NCI-H146 treated with DMSO at 0.1 percent for 48 hours (cell line): ENCODE data around the gene CENPP.

Source experiments
- DNase-seq: peaks from one replicate; lab custom pipeline; 2025; ENCODE audit not compliant: unreplicated experiment; lab: John Stamatoyannopoulos, UW

CENPP gene

DNA sequence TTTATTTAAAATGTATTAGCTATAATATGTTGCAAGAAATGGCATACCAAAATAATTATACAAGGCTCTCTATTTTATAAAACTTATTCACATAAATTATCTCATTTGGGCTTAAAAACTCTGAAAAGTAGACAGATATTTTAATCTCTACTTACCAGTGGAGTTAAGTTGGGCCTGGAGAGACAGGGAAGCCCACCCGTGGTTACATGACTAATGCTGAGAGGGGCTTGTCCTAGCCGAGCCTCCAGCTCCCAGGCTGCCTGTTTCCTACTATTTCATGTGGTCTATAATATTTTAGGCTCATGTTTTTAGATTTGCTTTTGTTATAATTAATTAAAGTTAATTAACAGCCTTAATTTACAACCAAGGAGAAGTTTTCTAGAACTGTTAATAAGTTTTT, 177.4 kb downstream of the CENPP start:
- no peak for DNase-seq

DNA sequence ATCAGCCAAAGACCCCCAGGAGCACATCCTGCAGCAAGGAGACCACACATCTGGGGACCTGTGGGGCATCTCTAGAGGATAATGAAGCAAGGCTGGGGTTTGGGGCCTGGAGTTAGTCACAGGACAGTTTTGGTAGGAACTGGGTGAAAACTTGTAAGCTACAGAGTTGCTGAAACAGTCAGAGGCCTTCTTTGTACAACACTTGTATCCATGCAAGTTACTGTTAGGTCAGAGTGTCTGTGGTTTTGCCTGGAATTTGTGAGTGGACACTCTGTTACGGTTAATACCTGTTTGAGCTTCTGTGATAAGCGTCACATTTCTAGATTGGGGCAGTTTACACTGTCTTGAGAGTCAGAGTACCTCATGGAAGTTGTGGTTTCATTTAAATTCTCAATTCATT, 179.1 kb downstream of the CENPP start:
- DNase-seq: no peak

DNA sequence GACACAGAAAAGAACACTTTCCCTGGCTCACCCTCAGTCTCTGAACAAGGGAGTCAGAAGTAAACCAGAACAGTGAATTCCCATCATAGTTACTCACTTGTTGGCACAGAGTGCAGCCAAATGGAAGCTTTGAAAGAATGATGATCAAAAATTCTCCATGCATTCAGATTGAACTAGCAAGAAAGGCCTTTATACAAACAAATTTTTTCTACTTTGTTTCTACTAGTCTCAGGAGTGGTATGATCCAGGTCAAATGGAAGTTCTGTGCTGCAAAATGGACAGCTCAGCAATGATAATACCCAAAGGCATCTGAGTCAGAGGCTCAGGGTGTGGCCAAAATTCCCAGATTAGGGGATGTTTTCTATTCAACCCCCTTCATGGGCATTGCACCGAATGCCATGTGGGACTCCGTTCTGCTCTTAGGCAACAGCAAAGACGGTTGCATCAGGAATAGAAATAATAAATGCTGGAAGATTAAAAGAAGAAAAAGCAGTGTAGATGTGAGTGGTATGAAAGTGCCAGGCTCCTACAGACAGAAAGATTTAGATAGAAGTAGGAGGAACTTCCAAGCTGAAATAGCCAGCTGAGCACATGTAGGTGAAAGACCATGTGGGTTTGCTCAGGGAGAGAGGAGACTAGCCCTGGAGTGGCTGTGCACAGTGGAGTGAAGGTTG, 180.6 kb downstream of the CENPP start:
- no peak for DNase-seq

DNA sequence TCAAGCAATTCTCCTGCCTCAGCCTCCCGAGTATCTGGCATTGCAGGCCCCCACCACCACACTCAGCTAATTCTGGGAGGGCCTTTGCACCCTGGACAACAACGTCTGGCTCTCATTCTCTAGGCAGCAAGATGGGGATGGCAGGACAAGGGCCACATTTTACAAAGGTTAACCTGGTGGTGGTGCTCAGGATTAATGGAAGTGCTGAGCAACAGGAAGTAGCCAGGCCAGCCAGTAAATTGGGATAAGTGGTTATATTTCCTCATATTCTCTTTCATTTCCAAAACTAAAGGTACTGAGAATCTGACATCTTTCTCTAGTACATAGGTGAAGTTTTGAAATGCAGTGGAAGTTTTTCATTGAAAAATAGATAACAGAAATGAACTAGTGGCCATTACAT, 181.3 kb downstream of the CENPP start:
- DNase-seq: no peak

DNA sequence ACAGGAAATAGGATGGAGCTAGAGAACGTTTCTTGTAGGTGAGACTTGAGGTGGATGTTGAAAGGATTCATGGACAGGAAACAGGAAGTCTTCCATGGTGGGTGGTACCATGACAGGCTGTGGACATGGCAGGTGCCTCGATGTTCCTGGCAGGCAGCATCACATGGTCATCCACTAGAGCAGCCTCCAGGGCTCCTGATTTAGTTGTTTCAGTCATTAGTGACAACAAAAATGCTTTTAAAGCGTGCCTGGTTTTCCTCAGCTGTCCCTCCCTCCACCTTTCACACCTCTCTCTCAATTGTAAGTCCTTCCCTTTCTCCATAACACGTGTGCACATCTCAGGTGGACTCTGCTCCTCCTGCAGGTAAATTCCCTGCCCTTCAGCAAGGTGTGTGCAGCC, 181.7 kb downstream of the CENPP start:
- DNase-seq: no peak

DNA sequence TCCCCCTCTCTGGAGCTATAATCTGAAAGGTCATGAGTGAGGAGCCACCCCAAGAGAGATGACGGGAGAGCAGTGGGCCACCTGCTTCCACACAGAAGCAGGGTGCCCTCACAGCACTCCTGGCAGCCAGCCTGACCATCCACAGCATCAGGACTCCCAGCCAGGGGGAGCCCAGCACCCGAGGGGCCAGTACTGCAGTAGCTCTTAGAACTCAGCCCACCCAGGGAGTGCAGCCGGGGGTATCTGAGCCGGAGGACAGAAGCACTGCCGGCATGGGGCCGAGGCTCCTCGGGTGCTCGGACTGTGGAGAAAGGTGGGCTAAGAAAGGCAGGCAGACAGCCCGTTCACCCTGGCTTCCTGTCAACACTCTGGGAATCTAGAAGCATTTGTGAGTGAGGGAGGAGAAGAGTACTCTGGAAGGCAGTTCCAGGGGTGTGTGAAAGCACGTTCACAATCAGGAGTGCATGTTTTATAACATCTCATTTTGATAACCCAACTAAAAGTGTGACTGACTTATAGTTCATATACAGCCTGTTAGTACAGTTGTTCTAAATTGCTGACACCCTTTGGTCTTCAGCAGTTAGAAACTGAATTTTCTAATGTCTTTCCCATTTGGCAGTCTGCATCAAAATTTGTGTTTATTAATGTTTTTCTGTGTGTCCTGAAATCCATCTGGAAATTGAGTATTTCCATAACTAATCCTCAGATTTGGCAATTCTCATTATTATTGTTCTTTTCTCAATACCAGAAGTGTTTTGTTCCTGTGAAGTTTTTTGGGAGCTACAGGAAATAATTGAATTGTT, 182.5 kb downstream of the CENPP start:
- DNase-seq: no peak

DNA sequence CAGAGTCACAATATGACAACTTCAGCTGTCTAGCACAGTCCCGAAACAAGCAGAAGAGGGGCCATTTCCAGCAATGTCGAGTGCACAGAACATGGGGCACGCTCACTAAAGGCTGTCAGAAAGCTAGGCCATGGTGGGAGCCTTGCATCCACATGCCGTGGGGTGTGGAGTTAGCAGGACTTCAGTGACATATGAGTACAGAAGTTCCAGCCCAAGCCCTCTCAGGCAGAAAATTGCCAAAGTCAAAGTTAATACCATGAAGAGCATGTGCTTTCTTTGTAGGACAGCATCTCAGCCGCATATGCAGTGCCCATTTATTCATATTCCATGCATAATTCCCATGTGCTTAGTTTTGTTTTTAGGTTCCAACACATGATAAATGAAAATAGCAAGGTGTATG, 183.3 kb downstream of the CENPP start:
- DNase-seq: no peak

DNA sequence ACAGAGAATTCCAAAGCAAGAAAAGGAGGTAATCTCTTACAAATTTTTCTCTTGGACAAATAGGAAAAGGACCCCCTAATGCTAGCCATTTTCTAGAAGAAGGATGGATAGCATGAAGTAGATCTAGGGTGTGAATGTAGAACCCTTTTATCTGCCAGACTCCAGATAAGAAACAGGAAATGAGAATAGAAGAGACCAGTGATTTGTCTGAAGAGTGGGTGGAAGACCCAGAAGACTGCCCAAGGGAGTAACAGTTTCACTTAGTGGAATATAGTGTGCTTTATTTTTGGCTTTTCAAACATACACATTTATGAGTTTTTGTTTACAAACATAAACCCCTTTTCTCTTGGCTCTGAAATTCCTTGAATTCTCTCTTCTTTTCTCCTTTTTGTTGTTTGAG, 185.0 kb downstream of the CENPP start:
- no peak for DNase-seq

DNA sequence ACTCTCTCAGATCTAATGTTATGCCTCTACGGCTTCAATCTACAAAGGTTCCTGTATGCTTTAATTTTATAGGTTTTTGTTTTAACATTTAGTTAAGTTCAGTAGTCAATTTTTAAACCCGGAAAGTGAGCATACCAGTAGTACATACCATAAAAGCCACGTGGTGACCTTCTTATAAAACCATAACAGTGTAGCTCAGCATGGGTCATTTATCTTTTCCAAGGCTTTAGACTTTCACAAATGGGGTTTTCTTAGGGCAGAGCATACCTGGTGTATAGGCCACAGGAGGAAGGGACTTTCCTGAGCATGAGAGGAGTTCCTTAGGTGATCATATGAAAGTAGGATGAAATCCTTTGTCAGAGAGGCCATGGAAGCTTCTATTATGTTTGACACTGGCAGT, 186.9 kb downstream of the CENPP start:
- no peak for DNase-seq

DNA sequence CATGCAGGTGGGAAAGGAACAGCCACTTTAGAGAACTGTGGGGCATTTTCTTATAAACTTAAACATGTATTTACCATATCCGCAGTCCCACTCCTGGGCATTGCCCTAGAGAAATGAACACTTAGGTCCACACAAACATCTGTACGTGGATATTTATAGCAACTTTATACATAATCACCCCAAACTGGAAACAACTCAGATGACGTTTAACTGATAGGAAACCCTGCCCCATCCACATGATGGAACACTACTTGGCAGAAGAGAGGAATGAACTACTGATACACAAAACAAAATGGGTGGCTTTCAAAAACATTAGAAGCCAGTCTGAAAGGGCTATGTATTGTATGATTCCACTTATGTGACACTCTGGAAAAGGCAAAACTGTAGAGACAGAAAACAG, 187.6 kb downstream of the CENPP start:
- no peak for DNase-seq

DNA sequence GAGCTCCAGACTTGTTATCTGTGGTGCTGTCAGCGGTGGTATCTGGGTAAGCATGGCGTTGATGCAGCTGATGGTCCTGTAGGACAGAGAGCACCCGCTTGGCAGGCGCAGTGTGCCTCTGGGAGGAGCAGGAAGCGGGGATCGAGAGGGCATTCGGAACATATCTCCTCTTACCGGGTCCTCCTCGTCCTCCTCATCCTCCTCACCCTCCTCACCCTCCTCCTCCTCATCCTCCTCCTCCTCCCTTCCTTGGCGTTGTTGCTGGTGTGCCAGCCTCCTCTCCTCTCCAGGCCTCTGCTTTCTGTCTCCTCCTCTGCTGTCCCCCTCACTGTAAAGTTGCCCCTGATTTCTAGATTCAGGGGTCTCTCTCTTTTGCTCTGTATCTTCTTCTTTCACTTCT, 188.9 kb downstream of the CENPP start:
- DNase-seq: no peak

DNA sequence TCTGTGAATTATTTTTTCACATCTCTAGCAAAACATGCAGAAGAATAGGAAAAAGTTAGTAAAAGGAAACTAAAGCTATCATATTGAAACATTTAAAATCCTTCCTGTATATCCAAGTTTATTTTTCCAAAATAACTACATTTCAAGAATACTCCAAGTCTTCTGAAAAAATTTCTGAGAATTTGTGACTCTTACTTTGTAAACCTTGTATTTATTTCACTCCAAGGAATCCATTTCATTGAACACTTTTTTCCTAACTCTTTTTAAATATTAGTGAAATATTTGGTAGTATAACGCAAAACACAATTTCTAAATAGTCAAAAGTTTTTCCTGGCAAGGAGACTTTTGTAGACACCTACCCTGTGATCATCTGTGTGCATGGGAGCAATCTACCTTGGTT, 190.8 kb downstream of the CENPP start:
- DNase-seq: no peak

DNA sequence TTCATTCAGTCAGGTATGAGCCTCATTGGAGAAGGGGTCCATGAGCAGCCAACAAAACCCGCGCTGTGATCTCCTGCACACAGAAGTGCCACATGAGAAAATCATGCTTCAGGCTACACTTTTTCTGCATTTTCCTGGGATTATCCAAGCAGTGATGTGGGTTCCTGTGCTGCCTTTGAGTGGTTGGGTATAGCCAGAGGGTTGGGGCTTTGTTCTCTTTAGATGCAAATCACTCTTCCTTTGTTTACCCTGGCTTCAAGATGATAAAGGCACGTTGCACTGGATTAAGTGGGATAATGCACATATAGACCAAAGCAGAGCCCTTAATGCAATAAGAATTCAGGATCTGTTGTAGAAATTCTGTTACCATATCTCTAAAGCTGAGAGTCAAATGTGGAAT, 191.3 kb downstream of the CENPP start:
- no peak for DNase-seq

DNA sequence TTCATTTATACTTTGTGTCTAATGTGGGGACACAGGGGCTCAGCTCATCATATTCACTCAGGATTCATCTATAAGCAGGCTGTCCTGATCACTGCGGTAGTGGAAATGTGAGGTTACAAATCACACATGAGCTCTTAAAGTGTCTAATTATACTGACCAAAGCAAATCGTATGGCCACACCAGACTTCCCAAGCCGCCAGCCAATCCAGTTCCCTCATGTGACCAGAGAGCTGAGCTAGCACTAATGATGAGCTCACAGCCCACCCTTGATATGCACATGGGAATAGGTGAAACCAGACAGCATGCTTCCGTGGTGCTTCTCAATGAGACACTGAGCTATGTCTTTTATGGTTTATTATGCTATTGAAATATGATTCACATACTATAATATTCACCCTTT, 192.4 kb downstream of the CENPP start:
- no peak for DNase-seq

DNA sequence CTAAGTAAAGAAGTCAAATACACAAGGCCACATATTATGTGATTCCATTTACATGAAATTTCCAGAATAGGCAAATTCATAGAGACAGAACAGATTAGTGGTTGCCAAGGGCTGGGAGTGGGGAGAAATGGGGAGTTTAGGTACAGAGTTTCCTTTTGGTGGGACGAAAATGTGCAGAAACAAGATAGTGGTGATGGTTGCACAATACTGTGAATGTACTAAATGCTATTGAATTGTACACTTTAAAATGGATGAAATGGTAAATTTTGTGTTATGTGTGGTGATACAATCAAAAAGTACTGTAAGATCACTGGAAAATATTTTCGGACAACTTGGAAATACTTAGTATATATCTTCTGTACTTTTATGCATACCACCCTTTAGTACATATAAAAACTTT, 195.1 kb downstream of the CENPP start:
- DNase-seq: no peak

DNA sequence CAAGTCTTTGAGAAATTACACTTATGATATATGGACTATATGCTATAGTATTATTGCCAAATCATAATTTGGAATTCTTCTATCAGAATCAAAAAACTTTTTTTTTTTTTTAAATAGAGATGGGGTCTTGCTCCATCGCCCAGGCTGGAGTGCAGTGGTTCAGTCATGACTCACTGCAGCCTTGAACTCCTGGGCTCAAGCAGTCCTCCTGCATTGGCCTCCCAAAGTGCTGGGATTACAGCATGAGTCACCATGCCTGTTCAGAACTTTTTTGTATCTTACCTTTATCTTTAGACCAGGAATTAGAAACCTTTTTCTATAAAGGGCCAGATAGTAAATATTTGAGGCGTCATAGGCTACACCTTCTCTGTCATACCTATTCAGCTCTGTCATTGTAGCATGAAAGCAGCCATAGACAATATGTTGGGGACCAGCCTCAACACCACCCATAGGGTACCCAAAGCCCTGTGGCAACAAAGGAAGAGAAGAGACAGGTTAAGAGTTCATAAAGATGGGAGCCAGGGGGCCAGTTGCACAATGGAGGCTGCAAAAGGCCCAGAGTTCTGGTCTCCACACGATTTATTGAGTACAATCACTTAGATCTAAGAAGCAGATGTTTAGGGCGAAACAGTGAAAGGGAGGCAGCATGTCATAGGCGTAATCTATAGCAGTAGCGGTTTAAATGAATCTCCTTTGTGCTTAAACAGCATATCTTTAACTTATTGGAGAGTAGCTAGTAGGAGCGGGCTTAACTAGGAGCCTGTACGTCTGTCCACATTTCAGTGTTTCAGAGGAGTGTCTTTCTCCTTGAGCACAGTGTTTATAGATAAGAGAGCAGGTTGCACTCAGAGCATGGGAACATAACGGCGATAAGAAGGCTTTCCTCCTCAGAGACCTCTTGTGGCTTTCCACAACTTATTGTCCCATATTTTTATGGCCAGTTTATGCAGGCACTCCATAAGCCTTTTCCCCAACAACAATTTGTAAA, 197.5 kb downstream of the CENPP start:
- no peak for DNase-seq

DNA sequence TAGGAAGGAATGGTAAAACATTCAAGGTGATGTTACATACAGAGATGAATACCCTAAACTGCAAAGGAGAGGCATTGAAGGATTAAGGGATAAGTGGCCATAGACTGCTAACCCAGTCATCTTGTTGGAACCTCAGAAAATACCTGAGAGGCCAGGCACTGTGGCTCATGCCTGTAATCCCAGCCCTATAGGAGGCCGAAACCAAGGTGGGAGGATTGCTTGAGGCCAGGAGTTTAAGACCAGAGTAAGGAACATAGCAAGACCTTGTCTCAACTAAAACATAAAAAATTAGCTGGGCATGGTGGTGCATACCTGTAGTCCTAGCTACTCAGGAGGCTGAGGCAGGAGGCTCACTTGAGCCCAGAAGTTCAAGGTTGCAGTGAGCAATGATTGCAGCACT, 199.1 kb downstream of the CENPP start:
- DNase-seq: no peak

DNA sequence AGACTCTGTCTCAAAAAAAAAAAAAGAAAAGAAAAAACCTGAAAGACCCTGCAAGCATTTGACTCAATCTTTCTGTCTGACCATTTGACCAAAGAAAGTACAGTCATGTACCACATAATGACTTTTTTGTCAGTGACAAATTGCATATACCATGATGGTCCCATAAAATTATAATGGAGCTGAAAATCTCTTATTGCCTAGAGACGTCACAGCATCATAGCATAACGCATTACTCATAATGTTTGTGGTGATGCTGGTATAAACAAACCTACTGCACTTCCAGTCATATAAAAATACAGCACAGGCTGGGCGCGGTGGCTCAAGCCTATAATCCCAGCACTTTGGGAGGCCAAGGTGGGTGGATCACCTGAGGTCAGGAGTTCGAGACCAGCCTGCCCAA, 199.6 kb downstream of the CENPP start:
- no peak for DNase-seq

DNA sequence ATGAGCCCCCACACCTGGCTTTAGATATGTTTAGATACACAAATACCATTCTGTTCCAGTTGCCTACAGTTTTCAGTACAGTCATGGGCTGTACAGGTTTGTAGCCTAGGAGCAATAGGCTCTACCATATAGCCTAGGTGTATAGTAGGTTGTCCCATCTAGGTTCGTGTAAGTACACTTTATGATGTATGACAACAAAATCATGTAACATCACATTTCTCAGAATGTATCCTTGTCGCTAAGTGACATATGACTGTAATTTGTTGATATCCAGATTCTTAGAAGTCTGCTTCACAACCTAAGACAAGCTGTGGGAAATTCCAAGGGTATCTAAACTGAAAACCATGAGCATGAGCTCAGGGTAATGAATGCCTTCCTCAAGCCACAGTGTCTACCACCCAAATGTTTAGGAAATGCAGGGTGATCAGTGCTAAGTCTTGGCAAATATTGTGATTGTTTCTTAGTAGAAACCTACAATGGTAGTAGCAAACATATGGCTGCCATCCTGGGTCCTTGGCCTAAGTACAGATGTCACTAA, 201.6 kb downstream of the CENPP start:
- no peak for DNase-seq

DNA sequence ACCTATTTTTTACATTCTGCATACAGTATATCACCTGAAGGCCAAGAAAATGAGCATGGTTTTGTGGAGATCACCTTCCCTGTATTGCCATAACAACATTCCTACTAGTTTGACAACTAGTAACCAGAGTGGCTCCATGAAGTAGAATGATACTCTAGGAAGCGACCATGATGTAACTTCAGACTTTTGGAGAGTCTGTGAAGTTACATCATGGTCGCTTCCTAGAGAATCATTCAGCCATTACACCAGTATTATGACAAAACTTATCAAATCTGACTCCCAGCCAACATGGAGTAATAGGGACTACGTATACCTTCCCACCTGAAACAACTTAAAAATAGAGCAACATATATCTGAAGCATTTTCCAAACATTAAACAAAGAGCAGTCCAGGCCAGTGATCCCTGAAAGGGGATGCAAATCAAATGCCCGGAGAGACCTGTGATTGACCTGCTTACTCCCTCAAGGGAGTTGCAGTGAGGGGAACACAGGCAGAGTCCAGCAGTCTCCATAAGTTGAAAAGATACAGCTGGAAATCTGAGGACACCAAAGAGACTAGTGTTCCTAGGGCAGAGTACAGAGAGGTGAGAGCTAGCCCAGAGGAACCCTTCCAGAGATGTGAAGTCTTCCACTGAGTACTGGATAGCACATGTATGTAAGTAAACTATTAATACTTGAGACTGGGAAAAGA, 202.2 kb downstream of the CENPP start:
- DNase-seq: no peak

DNA sequence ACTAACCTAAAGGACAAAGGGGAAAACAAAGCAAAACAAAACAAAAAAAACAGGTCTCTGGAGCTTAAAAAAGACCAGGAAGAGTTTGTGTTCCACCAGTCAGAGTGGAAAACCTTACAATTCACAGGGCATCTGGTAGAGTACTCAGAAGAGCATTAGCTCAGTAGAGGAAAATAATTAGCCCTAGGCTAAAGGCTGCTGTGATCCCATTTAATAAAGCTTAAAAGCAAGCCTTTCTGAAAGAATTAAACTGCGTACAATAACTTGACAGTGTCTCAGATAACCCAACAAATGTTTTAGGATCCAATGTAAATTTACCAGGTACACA, 202.7 kb downstream of the CENPP start:
- no peak for DNase-seq
